ENCODE measurements around the gene SSR4.
A peak's percentile ranks its signal among the peaks of the same experiment; 100 is the strongest.

Gene SSR4

GRCh38 chrX:153769865-153770600, 24.4 kb upstream of the SSR4 start:
- no peak for DNase-seq

GRCh38 chrX:153770601-153771414, 23.7 kb upstream of the SSR4 start:
- no peak for DNase-seq

GRCh38 chrX:153771415-153772315, 22.8 kb upstream of the SSR4 start:
- DNase-seq = no peak

- DNase-seq = no peak
Measured at GRCh38 chrX:153772316-153773217, 21.9 kb upstream of the SSR4 start.

- no peak for DNase-seq
Measured at GRCh38 chrX:153773218-153773611, 21.3 kb upstream of the SSR4 start.

GRCh38 chrX:153773741-153774575, 20.5 kb upstream of the SSR4 start:
- no peak for DNase-seq

GRCh38 chrX:153774576-153775292, 19.7 kb upstream of the SSR4 start:
- no peak for DNase-seq

- DNase-seq = no peak
Measured at GRCh38 chrX:153775293-153776119, 19.0 kb upstream of the SSR4 start.

- no peak for DNase-seq
Measured at GRCh38 chrX:153776120-153776599, 18.3 kb upstream of the SSR4 start.

- DNase-seq = no peak
Measured at GRCh38 chrX:153776611-153777045, 17.8 kb upstream of the SSR4 start.

- DNase-seq = no peak
Measured at GRCh38 chrX:153777261-153778090, 17.0 kb upstream of the SSR4 start.

GRCh38 chrX:153778181-153778580, 16.3 kb upstream of the SSR4 start:
- peak; percentile 15 for DNase-seq

- DNase-seq = peak; percentile 58
Measured at GRCh38 chrX:153778684-153779101, 15.8 kb upstream of the SSR4 start.

- DNase-seq = no peak
Measured at GRCh38 chrX:153779891-153780677, 14.4 kb upstream of the SSR4 start.

GRCh38 chrX:153780678-153781427, 13.6 kb upstream of the SSR4 start, which contains the start of gene SRPK3:
Gene SRPK3 (plus strand): TSS chrX:153781041. CDS start chrX:153781087, 46 bp downstream.
- DNase-seq = no peak

GRCh38 chrX:153781428-153782047, 12.9 kb upstream of the SSR4 start:
- DNase-seq = no peak
